ENCODE data around the gene PPIF. TPM values are rescaled to one million over a fixed set of nuclear protein-coding genes. Genes with fewer than 3 reads are reported as not detected.

Gene PPIF
- total and polyA plus RNA-seq, 2 of the 4 experiments (the other 2 are of a cell fraction): 29.2 to 130 TPM

- Histone ChIP-seq H3K4me3 (ENCODE audit: insufficient read depth, low read depth, low read length) (no peak overlapping the region), H2BK5ac (ENCODE audit: low read depth, low read length, poor library complexity, severe bottlenecking) (no peak overlapping the region), H3K79me1 (ENCODE audit: low read depth in 1 of 2, low read length in 2 of 2) (peaks cover 7 to 21% of the 10 kb centered on the region in 2 experiments), H3K4me2 (ENCODE audit: low read depth, low read length) (no peak overlapping the region), H3K27me3 (ENCODE audit: control insufficient read depth, insufficient read depth, low read length) (no peaks in the 10 kb centered on the region), H2AFZ (replicated peaks; ENCODE audit: low read length, poor library complexity) (no peak overlapping the region), H4K20me1 (ENCODE audit: insufficient read depth, low read length) (no peaks in the 10 kb centered on the region), H4K8ac (ENCODE audit: low read depth in 2 of 2, low read length in 2 of 2) (no peak overlapping the region; a peak in 1 of 4 replicates), H2BK120ac (ENCODE audit: low read depth, low read length) (no peak overlapping the region), H3K36me3 (ENCODE audit: control insufficient read depth, insufficient read depth, low read length) (peaks cover 47% of the 10 kb centered on the region), H3K14ac (replicated peaks; ENCODE audit: low read depth, low read length) (no peak overlapping the region), H3K56ac (ENCODE audit: extremely low read depth, insufficient read depth, low read length) (no peak overlapping the region), H2BK15ac (ENCODE audit: low read depth, low read length) (no peak overlapping the region), H3K4me1 (ENCODE audit: control insufficient read depth, insufficient read depth, low read length) (peaks cover 27% of the 10 kb centered on the region), H3K9ac (ENCODE audit: low read depth, low read length) (no peak overlapping the region), H4K91ac (ENCODE audit: insufficient read depth, low read depth, low read length) (no peak overlapping the region), H3K9me3 (ENCODE audit: control insufficient read depth, insufficient read depth, low read length) (no peaks in the 10 kb centered on the region), H3K18ac (ENCODE audit: low read depth, low read length) (no peak overlapping the region), H2AK9ac (replicated peaks; ENCODE audit: low read depth, low read length, poor library complexity) (no peak overlapping the region), H3K27ac (ENCODE audit: insufficient read depth, low read length) (no peak overlapping the region), H3K9me1 (ENCODE audit: insufficient read depth, low read length) (0 out of 2 replicates have a peak, but pooled peaks cover 7% of the 10 kb centered on the region), H2BK20ac (ENCODE audit: low read depth, low read length) (no peak overlapping the region), H3K4ac (ENCODE audit: low read depth, low read length) (no peak overlapping the region), H3K23ac (ENCODE audit: low read depth, low read length) (no peak overlapping the region), H4K5ac (ENCODE audit: low read depth, low read length) (no peak overlapping the region), H2AK5ac (ENCODE audit: low read depth, low read length) (no peak overlapping the region)
- in situ Hi-C loops (cut with MboI; ENCODE audit: low sequenced_read_pairs): loop anchor here (25.0 kb wide), 1 partner anchor 103 kb away; no protein-coding TSS in a partner anchor
- ChIA-PET POLR2A (ENCODE audit: unreplicated experiment) (no interaction called here), CTCF (interaction anchor here (0.5 to 1.4 kb wide), 3 partner anchors 9 to 104 kb away, joined by 3 to 4 read pairs (median 3); no protein-coding TSS in a partner anchor)
- ATAC-seq (ENCODE audit: low read depth): no peak
- 91% methylated on average over 4 of the region's 12 CpGs; no CpG with 5 or more reads in 1 of the 2 experiments for WGBS, 2 experiments (ENCODE audit: extremely low coverage in 2 of 2, insufficient read length in 1 of 2)
- no TSS peak for BruUV-seq (replicated peaks)
- intact Hi-C loops (cut with micrococcal nuclease): no loop called here
- no peak for TF ChIP-seq MAZ (IDR thresholded peaks at IDR 0.05; ENCODE audit: borderline replicate concordance, low read depth, low read length)
- TF ChIP-seq MXI1 (IDR thresholded peaks at IDR 0.05; ENCODE audit: borderline replicate concordance, low read depth, low read length): no peak
- TF ChIP-seq BHLHE40 (IDR thresholded peaks at IDR 0.05; ENCODE audit: low read depth, low read length): no peak
- no peak for TF ChIP-seq SMC3 (IDR thresholded peaks at IDR 0.05; ENCODE audit: low read depth, low read length)
- TF ChIP-seq CHD1 (IDR thresholded peaks at IDR 0.05; ENCODE audit: low read depth, low read length): no peak
- TF ChIP-seq CTCF (conservative IDR thresholded peaks at IDR 0.05; ENCODE audit: low read depth, low read length): no peak
- TF ChIP-seq MAFK (IDR thresholded peaks at IDR 0.05; ENCODE audit: low read depth, low read length): no peak
- no peak for TF ChIP-seq POLR2A (IDR thresholded peaks at IDR 0.05; ENCODE audit: low read depth, low read length)
- no peak for TF ChIP-seq ELK1 (IDR thresholded peaks at IDR 0.05; ENCODE audit: borderline replicate concordance, low read depth, low read length)
- TF ChIP-seq USF2 (IDR thresholded peaks at IDR 0.05; ENCODE audit: low read depth, low read length): no peak
- no peak for TF ChIP-seq NFE2L2 (IDR thresholded peaks at IDR 0.05; ENCODE audit: low read depth, low read length)
- TF ChIP-seq RAD21 (IDR thresholded peaks at IDR 0.05; ENCODE audit: low read length): no peak
- no peak for TF ChIP-seq FOS (IDR thresholded peaks at IDR 0.05; ENCODE audit: low read depth, low read length)
- TF ChIP-seq RFX5 (IDR thresholded peaks at IDR 0.05; ENCODE audit: low read depth, low read length): no peak
- no peak for TF ChIP-seq CEBPB (IDR thresholded peaks at IDR 0.05; ENCODE audit: low read depth, low read length)
- TF ChIP-seq RCOR1 (IDR thresholded peaks at IDR 0.05; ENCODE audit: insufficient replicate concordance, low read length): no peak
- DNase-seq: no peak
- dilution Hi-C loops (cut with HindIII; ENCODE audit: low sequenced_read_pairs, unreplicated experiment): no loop called here
Measured at GRCh38 chr10:79383974-79384606, 36.8 kb downstream of the PPIF start.
